Endothelial cell of umbilical vein (primary cell): Measurements from ENCODE around the gene PNLDC1.

Experiments
- CTCF ChIP-seq, 2 donors: IDR thresholded peaks; 1 replicate in 1 of 2; 2 replicates in 1 of 2; pipeline ENCODE4 v1.5.1; 2011; ENCODE audit warnings: low read length in 2 of 2, mild to moderate bottlenecking in 2 of 2, moderate library complexity in 2 of 2, control low read depth in 1 of 2, inconsistent platforms in 1 of 2, low read depth in 1 of 2; ENCODE audit not compliant: insufficient read depth in 1 of 2; ENCODE audit errors: extremely low read depth in 1 of 2
- EZH2 ChIP-seq: IDR thresholded peaks from 2 replicates; pipeline ENCODE4 v1.6.1; 2012; ENCODE audit warnings: borderline replicate concordance, low read depth, mild to moderate bottlenecking, moderate library complexity, low read length, inconsistent platforms; ENCODE audit not compliant: severe bottlenecking
- GATA2 ChIP-seq: IDR thresholded peaks from 2 replicates; pipeline ENCODE4 v1.7.0; 2011; ENCODE audit warnings: low read depth, mild to moderate bottlenecking, moderate library complexity, mixed read lengths, low read length; ENCODE audit not compliant: insufficient read length, insufficient read depth
- MYC ChIP-seq: IDR thresholded peaks from one replicate; pipeline ENCODE4 v1.6.1; 2011; ENCODE audit warnings: mild to moderate bottlenecking, low read depth, low read length
- POLR2A ChIP-seq: IDR thresholded peaks from 2 replicates; pipeline ENCODE4 v1.6.1; 2012; ENCODE audit warnings: low read depth, mild to moderate bottlenecking, control low read depth, low read length
- POLR2AphosphoS5 ChIP-seq: IDR thresholded peaks from 2 replicates; pipeline ENCODE4 v1.6.1; 2012; ENCODE audit warnings: low read depth, mild to moderate bottlenecking, control low read depth, low read length, moderate library complexity; ENCODE audit not compliant: insufficient read depth

GRCh38 chr6:159761129-159761872, 38.8 kb upstream of the PNLDC1 start:
- TF ChIP-seq CTCF (IDR thresholded peaks at IDR 0.05; ENCODE audit: extremely low read depth in 1 of 2, insufficient read depth in 1 of 2, low read depth in 1 of 2, low read length in 2 of 2) (no peak), POLR2A (no peak), POLR2AphosphoS5 (no peak), GATA2 (no peak), MYC (no peak), EZH2 (no peak)
